KBM-7 (cell line): ENCODE data around the gene DEPDC5.

Experiments used
- DNase-seq: peaks from one replicate; pipeline ENCODE4 v3.0.0-alpha.2; 2015
- in situ Hi-C: fragments of 300-500 bp; cut with MboI; formaldehyde crosslinking; loops from 2 replicates; pipeline ENCODE4 v1.14.3; 2020; ENCODE audit warnings: low sequenced_read_pairs, low pct_unique_long_range_greater_than_20kb, mixed read lengths

DEPDC5 gene

DNA sequence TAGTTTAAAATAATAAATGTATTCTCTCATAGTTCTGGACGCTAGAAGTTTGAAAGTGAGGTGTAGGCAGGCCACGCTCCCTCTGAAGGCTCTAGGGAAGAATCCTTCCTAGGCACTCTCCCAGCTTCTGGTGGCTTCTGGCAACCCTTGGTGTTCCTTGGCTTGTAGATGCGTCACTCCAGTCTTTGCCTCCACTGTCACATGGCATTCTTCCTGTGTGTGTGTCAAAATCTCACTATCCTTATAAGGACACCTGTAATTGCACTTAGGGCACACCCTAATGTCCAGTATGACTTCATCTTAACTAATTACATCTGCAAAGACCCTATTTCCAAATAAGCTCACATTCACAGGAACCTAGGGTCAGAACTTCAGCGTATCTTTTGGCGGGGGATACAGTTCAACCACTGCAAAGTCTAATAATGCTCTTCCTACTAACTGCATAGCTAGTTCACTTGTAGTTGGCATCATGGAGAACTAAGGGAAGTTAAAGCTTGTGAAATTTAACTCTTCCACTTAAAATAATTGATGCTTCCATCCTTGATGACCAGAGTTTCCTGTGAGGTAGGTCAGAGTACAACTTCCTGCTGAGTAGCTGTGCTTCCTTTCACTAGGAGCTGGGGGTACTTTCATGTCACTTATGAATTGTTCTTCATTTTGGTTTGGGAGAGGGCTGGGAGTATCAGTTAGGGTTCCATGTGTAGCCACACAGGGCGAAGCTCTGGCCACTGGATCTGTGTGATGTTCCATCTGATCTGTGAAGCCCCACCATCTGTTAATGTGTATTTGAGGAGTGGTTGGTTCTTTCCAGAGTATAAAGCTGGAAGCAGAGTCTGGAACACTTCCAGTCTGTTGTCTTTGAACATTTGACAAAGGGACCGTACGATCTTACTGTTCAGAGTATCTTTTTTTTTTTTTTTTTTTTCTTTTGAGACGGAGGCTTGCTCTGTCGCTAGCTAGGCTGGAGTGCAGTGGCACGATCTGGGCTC, 201.0 kb downstream of the DEPDC5 start:
- in situ Hi-C loops: loop anchor here (25.0 kb wide), 1 partner anchor 293 kb away; the partner anchor contains the start of gene PISD

DNA sequence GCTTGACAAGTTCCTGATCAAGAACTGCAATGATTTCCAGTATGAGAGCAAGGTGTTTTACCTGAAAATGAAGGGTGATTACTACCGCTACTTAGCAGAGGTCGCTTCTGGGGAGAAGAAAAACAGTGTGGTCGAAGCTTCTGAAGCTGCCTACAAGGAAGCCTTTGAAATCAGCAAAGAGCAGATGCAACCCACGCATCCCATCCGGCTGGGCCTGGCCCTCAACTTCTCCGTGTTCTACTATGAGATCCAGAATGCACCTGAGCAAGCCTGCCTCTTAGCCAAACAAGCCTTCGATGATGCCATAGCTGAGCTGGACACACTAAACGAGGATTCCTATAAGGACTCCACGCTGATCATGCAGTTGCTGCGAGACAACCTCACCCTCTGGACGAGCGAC, 202.5 kb downstream of the DEPDC5 start:
- in situ Hi-C loops: loop anchor here (25.0 kb wide), 1 partner anchor 294 kb away; the partner anchor contains the start of gene PISD
- DNase-seq: no peak

More for the DNA sequence above, 201.0 kb downstream of the DEPDC5 start:
- DNase-seq: no peak
